Hindlimb muscle (tissue), 1 donor: ENCODE results near the gene MOCS1. TPM values are rescaled to one million over a fixed set of nuclear protein-coding genes. Genes with fewer than 3 reads are reported as not detected.

Experiments
- DNase-seq: peaks from one replicate; pipeline ENCODE4 v3.0.0-alpha.2; 2013
- polyA plus RNA-seq: library from polyadenylated mRNA; unstranded; fragments of 120-200 nt; gene quantifications from one replicate; pipeline ENCODE4 v1.2.1, GENCODE V29; 2013; ENCODE audit not compliant: insufficient read length

The MOCS1 gene
- polyA plus RNA-seq, 1 donor: 8.6 TPM

DNA sequence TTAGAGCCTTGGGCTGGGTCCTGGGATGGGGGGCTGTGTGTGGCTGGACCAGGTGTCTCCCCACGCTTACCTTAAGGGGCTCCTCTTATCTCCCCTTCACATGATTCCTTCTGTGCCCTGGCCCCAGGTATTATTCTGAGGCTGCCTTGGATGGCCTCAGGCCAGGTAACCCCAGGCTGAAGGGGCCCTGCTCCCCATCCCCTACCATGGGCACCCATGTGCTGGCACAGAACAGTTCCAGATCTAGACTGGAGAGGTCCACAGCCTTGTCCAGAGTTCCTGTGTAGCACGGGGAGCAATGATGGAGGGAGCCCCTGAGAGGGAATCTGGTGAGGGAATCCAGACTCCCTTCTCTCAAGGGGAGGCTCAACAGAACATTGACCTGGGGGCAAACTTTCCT, 32.1 kb downstream of the MOCS1 start:
- DNase-seq: no peak

DNA sequence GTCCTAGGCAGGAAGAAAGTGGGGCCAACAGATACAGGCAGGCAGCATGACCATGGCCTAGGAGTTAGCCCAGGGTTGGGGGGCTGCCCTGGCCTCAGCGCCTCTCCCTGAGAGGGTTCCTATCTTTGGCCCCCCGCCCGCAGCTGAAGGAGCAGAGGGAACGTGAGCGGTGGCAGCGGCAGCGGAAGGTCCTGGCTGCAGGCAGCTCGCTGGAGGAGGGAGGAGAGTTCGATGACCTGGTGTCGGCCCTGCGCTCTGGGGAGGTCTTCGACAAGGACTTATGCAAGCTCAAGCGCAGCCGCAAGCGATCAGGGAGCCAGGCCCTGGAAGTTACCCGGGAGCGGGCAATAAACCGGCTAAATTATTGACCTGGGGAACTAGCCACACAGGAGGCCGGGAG, 32.6 kb downstream of the MOCS1 start:
- no peak for DNase-seq

DNA sequence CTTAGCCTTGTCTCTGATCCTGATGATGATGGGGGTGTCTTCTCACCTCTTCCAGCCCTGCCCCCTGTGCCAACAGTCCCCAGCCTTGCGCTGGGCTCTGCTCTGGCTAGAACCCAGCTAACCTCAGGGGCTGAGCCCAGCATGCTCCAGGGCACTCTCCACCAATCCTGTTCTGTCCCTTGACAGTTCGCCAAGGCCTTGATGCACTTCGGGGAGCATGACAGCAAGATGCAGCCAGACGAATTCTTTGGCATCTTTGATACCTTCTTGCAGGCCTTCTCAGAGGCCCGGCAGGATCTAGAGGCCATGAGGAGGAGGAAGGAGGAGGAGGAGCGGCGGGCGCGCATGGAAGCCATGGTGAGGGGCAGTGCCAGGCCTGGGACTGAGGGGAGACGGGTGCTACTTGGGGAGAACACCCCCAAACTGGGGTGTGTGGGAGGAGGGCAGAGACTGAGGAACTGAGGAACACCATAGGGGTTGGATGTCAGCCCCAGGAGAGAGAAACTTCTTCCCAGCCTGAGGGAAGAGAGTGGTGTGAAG, 33.1 kb downstream of the MOCS1 start:
- no peak for DNase-seq

DNA sequence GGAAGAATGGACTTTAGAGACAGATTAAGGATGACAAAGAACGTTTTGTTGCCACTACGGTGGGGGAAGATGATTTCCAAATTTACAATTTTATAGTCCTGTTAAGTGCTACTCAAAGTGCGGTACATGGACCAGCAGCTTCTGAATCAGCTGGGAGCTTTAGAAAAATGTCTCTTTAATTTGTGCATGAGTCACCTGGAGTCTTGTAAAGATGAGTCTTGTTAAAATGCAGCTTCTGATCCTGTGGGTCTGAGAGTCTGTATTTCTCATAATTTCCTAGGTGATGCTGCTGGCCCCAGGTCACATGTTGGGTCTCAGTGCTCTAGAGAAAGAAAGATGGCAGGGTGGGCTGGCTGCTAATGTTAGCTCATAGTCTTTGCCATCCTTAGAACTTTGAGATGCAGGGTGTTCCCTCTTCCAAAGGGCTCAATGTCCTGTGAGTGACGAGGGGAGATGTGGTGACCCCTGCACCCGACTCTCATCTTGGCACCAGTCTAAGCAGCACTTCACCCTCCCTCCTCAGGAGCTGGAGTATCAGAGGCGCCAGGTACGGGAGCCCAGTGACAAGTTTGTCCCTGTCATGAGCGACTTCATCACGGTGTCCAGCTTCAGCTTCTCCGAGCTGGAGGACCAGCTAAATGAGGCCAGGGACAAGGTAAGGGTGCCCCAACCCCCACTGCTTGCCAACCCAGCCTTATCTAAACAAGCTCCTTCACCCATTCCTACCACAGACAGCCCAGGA, 34.5 kb downstream of the MOCS1 start:
- no peak for DNase-seq

DNA sequence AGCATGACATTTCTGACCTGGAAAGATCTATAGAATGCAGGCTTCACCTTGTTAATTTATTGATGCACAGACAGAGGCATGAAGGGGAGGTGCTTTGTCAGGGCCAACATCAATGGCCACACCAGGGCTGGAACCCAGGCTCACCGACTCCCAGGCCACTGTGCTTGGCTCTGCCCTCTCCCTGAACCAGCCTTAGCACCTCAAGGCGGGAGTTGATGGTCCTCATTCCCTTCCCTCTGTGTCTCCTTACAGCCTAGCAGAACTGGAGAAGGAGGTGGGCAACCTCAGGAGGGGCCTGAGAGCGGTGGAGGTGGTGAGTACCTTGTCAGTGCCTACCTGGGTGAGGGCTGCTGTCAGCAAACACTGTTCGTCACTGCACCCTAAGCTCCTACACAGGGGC, 35.6 kb downstream of the MOCS1 start:
- DNase-seq: no peak

DNA sequence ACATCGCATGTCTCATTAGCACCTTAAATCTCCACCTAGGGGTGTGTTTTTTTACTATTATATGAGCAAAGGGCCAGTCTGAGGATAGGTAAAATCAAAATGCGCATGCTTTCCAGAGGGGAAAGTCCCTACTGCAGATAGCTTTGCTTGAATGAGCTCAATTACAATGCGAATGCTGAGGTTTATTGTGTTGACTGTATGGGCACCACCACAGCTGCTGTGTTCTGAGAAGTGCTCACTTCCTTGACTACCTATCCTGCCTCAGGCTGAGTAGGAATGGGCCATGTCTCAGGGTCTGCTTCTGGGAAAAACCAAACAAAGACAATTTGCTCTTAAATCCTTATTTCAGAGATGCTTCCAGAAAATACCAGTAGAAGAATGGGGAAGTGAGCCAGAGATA, 36.6 kb downstream of the MOCS1 start:
- DNase-seq: no peak

DNA sequence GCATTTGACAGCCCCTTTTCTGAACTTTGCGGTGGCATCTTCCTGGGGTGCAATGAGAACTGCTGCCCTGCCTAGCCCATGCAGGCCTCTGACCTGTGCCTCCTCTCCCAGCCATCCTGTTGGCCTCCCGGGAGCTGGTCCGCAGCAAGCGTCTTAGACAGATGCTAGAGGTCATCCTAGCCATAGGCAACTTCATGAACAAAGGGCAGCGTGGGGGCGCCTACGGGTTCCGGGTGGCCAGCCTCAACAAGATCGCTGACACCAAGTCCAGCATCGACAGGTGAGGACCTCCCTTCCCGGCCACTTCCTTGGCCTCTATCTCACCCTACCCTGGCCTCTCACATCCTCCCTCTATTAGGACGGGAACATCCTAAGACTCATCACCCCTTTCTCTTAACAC, 37.6 kb downstream of the MOCS1 start:
- no peak for DNase-seq

DNA sequence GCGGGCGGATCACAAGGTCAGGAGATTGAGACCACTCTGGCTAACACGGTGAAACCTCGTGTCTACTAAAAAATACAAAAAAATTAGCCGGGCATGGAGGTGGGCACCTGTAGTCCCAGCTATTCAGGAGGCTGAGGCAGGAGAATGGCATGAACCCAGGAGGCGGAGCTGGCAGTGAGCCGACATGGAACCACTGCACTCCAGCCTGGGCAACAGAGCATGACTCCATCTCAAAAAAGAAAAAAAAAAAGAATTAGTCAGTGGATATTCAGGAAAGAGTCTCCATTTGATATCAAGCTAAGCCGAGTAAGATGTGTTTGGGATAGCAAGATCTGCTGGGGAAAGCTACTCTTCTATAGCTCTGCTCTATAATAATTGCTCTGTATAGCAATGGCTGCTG, 41.0 kb downstream of the MOCS1 start:
- no peak for DNase-seq

DNA sequence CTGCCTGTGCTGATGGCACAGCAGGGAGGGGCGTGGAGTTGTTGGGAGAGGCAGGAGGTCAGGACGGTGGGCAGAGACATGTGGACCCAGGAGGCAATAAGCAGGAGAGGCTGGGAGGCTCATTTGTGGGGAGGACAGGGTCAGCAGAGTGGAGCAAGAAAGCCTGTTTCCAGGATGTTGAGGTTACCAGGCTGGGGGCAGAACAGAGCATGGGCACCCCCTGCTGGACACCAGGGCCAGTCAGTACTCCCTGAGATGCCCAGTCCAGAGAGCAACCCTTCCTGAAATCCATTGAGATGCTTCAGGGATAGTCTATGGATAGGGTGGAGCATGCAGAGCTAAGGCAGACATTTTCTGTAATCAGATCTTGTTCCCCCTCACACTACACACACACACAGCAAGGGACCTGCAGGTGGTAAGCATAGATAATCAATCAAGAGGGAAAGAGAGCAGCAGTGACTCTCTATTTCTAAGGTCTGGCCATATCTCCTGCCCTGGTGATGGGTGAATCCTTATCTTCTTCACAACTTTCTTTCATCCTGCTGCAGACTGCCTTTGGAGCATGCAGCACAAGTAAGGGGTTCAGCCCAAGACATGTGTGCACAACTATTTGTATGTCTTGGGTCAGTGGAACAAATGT, 41.7 kb downstream of the MOCS1 start:
- peak; percentile 59 for DNase-seq

DNA sequence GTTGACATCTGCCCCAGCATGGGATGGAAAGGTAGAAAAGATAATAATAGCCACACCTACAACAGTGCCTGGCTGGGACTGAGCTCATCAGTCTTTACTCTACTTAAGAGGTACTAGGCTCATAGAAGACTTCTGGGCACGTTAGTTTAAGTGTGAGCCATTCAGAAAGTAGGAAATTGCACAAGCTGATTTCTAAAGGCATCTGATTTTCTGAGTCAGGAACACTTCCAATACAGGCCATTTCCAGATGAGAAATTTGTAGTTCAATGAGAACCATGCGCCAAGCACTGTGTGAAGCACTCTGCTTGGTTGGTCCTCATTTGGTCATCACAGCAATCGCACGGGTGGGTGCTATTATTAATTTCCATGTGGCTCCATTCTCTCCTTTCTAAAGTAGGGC, 42.3 kb downstream of the MOCS1 start:
- DNase-seq: no peak

DNA sequence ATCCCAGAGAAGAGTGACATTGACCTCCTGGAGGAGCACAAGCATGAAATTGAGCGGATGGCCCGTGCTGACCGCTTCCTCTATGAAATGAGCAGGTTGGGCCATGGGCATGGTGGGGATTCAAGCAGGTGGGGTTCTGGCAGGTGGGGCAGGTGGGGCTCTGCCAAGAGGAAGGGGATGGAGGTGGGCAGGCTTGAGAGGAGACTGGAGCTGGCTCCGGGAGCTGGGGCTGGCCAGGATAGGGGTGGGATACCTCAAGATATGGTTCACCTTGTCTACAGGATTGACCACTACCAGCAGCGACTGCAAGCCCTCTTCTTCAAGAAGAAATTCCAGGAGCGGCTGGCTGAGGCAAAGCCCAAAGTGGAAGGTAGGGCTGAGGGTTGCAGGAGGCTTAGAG, 42.9 kb downstream of the MOCS1 start:
- DNase-seq: no peak

DNA sequence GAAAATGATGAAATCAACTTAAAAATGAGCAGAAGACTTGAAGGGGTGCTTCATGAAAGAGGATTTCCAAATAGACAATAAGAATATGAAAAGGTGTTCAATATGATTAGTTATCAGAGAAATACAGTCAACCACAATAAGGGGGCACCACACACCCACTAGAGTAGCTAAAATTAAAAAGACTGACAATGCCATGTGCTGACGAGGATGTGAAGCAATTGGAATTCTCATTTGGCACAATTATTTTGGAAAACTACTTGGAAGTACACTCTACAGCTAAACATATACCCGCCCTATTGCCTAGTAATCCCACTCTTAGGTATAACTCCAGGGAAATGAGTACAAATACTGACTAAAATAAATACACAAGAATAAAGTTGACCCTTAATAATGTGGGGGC, 45.0 kb downstream of the MOCS1 start:
- no peak for DNase-seq

DNA sequence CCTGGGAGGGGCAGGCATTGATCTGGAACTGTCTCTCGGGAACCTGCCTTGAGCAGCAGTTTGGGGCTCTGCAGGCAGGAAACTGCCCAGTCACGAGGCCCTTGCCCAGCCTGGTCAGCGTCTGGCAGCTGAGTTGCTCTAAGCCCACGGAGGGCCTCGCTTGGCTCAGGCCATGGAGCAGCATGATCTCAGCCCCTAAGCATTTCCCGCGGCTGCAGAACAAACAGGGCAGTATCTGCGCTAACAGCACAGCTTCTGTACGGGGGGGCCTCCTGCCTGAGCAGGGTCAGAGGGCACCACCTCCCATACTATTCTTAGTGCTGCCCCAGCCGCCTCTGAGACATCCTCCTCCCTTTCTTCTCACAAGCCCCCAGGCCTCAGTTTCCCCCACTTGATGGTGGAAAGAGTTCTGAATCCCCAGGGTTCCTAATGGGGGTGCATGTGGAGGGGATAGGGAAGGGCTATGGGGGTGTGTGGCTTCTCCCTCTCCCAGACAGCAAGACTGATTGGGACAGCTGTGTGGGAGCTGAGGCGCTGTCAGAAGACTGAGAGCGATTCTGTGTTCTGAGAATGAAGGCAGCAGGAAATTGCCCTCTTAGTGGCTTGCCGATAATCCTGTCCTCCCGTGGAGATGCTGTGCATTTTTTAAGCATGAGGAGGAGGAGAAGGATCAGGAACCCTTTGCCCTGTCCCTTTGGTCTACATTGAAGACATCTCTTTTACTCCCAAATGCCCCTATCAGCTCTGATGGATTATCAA, 46.4 kb downstream of the MOCS1 start:
- DNase-seq: peak; percentile 54

DNA sequence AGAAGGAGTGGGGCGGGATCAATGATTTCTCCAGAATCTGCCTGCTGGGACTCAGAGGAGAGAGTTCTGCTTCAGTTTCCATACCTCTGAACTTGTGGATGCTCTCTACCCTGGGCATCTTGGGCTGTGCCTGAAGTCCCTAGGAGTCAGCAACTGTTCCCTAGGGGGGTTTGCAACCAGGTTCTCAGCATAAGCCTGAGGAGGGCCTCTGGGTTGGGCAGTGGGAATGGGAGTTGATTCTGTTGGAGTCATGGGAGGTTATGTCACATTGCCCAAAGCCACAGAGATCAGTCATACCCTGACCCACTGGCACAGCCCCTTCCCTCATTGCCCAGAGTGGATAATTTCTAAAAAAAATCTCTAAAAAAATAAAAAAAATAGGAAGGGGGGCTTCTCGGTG, 47.4 kb downstream of the MOCS1 start:
- no peak for DNase-seq

DNA sequence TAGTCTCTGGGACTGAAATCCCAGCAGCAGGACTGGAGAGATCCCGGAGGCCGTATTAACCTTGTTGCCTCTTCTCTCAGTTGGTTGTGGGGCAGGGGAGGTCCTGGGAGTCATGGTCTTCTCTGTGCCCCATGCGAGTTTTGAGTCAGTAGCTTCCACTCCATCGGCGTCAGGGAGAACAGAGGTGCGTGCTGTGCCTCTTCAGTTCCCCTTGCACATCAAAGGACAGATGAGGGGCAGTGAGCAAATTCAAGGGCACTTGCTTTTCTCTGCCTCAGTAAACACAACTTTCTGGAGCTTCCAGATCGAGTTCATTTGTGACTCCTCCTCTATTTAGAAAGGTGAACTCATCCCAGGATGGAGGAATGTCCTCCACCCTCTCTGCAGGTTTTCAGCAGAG, 48.6 kb downstream of the MOCS1 start:
- DNase-seq: no peak

DNA sequence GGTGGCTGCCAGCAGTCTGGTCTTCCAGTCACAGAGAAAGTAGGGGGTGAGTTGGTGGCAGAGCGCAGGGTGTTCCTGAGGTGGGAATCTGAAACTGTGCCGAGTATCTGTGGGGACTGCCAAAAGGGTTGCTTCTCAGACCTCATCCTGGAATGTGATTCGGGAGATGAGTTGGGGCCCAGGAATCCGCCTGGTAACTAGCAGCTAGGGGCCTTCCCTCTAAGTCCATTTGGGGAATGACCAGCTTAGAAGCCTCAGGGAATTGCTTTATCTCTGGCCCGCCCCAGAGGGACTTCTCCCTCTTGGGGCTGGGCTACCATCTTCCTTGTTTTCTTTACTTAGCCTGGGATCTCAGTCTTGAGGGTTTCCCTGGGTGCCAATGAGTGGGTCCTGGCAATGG, 49.6 kb downstream of the MOCS1 start:
- no peak for DNase-seq

DNA sequence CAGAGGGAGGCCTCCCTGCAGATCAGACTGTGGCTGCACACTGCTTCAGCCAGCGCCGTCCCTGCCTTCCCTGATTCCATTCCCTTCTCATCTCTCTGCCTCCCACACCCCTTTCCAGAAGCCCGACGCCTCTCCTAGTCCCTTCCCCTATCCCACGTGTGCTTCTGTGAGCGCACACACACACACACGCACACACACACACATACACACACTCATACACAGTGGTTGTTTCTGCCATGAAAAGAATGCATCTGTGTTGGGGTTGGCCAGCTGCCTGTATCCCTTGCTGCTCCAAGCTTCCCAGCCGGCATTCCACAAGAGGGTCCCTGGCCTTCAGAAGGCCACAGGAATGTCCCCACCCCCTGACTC, 51.7 kb downstream of the MOCS1 start:
- peak; percentile 69 for DNase-seq

DNA sequence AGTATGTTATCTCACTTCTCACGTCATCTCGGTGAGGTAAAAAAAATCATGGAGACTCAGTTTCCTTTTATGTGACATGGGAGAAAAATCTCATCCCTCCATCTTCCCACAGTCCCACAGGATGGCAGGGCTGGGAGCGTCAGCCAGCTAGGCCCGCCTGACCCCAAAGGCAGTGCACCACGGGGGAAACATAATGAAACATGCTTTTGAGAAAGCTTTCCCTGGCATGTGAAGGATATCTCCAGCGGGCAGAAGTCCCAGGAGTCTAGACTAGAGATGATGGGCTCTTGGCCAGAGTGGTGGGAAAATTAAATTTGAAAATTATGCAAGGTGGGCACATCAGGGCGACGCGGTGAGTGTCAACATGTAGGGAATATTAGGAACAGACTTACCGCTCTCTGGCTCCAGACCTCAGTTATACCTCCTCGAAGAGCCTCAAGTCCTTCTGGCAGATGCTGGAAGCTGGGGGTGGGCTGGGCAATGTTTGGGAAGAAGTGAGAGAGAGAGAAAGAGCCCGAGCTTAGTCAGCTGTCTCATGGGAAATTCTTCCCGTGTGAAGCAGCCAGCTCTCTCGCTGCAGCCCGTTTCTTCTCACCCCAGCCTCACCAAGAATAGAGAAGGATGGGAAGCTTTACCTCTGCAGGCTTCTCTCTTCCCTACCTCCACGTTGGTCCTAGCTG, 52.3 kb downstream of the MOCS1 start:
- peak; percentile 32 for DNase-seq

DNA sequence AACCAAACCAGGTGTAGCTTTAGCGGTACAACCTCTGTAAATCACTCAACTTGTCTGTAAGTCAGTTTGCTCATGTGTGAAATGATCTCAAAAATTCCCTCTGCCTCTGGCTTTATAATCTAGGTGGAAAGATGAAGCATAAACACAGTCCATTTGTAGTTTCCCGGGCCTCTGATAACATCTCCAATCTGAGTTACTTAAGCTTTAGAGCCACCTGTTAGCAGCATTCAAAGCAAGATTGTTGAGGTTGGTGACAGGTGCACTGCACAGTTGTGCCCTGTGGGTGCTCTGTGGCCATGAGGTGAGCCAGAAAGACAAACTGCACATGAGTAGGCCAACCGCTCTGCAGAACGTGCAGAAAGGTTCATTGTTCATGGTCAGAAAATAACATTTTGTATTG, 53.7 kb downstream of the MOCS1 start:
- no peak for DNase-seq

DNA sequence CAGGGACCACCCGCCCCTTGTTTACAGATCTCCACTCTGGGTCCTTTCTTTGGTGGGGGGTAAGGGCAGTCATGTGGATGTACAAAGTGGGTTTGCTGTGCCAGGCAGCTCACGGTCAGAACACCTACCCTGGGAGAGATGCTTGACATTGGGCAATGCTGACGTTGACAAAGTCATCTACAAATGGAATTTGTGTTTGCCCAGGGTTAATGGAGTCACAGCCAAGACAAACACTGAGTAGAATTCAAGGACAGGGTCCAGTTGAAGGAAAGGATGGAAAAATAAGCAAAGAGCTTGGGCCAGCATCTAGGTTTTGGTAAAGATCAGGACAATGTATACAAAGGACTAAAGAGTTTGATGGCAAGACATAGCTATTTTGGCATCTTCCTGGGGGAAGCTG, 54.7 kb downstream of the MOCS1 start:
- no peak for DNase-seq

DNA sequence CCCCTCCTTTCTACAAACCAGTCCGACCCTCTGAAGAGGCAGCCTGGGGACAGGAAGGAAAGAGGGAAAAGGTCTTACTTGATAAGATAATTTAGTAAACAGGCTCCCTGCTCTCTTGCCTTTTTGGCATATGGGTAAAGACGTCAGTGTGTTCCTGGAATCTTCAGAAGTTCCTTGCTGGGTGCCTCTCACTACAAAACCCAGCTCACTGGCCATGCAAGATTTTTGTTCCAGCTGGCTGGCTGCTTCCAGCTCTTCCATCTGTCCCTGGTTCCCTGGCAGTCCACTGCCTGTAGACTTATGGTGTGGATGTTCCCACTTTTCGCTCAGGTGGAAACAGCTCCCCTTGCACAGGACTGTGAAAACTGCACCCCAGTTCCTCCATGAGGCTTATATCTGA, 57.4 kb downstream of the MOCS1 start:
- DNase-seq: no peak

DNA sequence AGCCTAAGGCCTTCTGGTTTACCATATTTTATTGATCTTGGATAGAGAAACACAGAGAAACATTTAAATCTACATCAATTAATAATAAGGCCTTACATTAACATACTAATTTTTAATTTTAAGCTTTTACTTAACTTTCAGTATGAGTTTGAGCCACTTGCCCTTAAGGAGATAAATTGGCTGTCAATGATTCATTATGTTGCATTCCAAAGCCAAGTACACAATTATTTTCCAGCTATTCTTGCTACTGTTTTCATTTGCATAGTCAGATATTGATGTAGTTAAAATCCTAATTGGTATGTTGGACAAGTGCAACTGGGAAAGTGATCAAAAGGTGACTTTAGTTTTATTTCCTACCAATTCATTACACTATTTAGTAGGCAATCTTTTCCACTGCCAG, 58.2 kb downstream of the MOCS1 start:
- no peak for DNase-seq

DNA sequence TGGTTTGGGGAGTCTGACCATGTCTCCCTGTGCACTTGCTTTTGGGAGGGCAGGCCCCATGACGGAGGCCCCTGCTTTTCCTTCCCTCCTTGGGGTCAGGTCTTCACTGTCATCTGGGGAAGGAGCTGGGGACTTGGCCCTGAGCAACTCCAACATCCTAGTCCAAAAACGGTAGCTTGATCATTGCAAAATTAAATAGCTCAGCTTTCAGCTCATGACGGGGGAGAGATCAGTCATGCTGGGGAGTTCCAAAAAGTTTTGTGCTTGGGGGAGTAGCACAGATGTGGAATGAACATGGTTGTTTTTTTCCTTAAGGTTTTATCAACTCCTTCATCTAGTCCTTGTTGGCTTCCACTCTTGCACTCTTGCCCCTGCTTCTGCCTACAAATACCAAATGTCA, 60.8 kb downstream of the MOCS1 start:
- DNase-seq: no peak
